GM19328 (cell line): Measurements from ENCODE around the gene TRIP11.
"Not testable (repeated sequence)": the region's sequence is repeated elsewhere in the genome, so short reads cannot be mapped to it uniquely, and the experiment has no call there.

ENCODE experiments used
- ATAC-seq: cut with Tn5 transposase; IDR thresholded peaks from one replicate; pipeline ENCODE4 v1.9.1; 2021; ENCODE audit warnings: mild to moderate bottlenecking, moderate library complexity; ENCODE audit not compliant: unreplicated experiment

TRIP11 gene

DNA sequence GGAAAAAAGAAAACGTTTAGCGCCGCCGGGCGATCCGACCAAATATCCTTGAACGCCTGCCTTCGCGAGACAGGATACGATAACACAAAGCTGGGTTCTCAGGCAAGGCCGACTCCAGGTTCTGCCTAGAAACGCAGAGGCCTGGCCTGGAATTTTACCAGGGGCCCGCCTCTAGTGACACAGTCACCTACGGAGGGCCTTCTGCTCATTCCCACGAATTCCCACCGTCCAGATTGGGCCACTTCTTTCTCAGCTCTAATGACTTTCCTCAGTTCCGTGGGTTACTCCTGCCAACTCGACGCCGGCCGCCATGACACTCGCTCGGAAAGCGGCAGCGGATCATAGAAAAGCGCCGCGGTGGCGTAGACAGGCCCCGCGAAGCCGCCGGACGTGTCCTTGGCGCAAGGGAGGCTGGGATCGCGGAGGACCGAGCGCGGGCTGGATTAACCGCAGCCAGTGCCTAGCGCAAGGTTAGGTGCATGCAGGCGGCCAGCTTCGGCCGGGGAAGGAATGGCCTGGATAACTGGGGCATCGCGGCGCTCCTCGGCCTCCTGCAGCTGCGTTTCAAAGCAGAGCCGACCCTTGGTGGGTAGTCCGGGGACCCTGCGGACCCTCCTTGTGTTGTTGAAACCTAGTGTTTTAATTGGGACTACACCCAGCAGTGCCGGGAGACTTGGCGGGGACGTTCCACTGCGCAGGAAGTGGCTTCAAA lies at the start of gene TRIP11:
TRIP11 (minus strand) TSS at position 341 of the 712 bp plus-strand sequence. CDS start 374 bp downstream, outside the sequence.
- ATAC-seq: peak; percentile 95

DNA sequence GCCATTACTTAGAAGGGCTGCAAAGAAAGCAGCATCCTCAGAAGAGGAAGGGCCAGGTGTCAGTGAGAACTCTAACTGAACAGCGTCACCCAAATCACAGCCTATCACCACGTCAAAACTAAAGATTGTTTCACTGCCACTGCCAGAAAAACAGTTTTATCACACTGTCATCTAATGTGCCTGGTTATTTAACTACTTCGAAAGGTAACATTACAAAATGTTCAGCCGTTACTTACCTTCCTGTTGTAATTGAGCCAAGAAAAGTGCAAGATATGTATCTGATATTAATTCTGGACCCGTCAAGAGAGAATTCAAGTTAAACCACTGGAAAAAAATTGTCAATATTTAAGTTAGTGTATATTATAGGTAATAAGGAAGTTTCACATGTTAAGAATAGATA lies 48.6 kb upstream of the TRIP11 start:
- ATAC-seq: no peak

DNA sequence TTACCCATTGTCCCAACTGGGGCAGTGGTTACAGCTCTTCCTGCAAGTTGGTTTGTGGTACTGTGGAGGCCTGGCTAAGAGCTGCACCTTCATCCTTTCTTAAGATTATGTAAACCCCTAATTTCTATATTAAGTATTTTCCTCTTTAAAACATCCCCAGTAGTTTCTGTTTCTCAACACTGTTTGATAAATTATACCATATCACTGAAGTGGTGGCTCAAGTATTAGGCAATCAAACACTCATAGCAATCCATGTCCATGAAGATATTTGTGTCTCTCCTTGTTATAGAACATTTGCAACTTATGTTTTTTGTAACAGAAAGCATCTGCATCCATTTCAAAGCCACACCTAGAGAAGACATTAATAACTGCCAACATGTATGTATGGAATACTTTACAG lies 34.7 kb upstream of the TRIP11 start:
- no peak for ATAC-seq

DNA sequence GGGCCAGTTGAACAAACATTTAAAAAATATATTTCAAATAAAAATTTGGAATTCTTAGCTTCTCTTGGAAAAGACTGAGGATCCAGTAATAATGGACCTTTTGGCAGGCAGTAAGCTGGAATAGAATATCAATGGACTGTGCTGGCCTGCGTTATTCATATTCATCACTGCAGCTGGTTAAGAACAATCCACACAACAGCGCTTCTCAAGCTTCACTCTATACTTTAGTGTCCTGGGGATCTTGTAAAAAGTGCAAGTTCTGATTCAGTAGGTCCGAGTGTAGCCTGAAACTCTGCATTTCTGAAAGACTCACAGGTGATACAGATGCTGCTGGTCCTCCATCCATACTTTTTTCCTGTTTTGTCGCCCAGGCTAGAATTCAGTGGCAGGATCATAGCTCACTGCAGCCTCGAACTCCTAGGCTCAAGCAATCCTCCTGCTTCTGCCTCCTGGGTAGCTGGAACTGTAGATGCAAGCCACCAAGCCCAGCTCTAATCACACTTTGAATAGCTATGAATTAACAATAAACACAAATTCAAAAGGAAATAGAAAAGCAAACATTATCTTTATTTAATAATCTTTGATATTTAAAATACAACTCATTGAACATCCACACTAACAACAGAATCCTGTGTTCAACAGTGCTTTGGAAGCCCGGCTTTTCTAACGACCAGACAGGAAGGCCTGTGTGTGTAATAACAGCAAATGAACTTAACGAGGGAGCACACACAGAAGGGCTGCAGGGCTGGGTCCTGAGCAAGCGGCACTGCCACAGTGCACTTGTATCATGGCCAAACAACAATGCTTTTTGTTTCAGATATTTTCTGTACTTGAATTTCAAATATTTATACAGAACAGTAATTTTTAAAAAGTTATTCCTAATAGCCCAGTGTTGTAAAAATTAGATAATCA lies 18.4 kb upstream of the TRIP11 start:
- ATAC-seq: no peak

DNA sequence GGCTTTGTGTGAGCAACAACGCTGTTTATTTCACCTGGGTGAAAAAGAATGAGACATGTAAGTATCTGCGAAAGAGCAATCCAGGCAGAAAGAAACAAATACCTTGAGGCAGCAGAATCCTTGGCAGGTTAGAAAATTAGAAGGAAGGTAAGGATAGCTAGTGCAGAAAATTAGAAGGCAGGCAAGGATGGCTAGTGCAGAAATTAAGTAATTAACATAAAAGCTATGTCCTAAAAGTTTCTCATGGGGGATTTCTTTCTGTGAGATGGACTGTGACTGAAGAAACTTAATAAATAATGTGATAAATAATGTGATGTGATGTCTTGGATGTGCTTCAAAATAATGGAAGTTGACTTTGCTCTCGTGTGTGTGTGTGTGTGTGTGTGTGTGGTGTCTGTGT lies 9.9 kb upstream of the TRIP11 start:
- ATAC-seq: no peak

DNA sequence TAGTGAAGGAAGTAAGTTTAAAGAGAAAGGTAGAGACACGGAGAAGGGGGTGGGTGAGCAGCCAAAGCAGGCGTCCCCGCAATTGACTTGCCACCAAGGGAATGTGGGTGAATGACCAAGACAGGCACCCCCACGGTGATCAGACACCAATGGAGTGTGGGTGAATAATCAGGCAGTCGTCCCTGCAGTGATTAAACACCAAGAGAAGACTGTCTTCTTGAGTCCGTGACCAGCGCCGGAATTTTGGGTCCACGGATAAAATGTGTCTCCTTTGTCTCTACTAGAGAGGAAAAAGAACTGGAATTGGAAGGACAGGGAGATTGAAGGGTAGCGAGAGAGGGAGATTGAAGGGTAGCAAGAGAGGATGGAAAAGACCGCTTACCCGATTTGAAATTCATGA lies 9.4 kb upstream of the TRIP11 start:
- not testable (repeated sequence) for ATAC-seq

DNA sequence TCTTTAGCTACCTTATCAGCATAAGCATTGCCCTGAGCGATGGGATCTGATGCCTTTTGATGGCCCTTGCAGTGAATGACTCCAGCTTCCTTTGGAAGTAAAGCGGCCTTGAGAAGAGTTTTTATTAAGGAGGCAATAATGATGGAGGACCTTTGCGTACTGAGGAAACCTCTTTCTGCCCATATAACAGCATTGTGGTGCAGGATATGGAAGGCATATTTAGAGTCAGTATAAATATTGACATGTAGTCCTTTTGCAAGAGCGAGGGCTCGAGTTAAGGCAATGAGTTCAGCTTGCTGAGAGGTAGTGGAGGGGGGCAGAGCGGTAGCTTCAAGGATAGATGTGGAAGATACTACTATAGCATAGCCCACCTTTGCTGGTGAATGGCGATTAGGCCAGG lies 6.0 kb upstream of the TRIP11 start:
- ATAC-seq: not testable (repeated sequence)

DNA sequence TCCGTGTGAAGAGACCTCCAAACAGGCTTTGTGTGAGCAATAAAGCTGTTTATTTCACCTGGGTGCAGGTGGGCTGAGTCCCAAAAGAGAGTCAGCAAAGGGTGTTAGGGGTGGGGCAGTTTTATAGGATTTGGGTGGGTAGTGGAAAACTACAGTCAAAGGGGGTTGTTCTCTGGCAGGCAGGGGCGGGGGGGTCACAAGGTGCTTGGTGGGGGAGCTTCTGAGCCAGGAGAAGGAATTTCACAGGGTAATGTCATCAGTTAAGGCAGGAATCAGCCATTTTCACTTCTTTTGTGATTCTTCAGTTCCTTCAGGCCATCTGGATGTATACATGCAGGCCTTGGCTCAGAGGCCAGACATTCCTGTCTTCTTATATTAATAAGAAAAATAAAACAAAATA lies 1.9 kb upstream of the TRIP11 start:
- not testable (repeated sequence) for ATAC-seq

DNA sequence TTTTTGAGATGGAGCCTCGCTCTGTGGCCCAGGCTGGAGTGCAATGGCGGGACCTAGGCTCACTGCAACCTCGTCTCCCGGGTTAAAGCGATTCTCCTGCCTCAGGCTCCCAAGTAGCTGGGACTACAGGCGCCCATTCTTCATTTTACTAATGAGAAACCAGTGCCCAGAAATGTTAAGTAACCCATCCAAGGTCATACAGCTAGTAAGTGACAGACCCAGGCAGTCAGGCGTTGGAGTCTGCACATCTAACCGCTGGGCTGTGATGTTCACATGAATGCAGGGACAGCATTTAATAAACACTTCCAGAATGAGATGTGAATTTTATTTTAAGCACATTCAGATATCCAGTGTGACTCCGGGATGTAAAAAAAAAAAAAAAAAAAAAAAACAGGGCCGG lies 1.3 kb upstream of the TRIP11 start:
- ATAC-seq: no peak

DNA sequence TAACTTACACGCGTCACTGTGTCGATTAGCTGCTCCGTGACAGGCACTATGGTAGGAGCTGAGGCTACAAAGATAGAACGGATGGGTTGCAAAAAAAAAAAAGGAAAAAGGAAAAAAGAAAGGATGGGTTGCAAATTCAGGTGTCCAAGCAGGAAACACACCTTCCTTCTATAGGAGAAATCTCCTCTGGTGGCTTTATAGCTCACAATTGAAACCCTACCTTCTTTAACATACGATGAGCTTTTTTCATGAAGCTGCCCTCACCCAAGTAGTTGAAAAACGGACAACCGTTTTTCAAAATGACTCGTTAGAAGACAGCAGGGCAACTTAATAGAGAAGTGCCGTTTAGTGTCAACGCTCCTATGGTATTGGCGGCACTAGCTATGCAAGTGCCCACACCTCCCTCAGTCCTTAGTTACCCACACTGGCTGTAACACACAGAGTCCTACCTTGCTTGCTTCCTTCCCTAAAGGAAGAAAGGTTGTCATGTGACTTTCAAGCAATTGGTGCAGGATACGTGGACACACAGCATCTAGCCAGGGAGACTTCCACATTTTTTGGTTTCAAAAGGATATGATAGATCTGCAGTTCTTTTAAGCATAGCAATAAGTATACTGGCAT lies 682 bp upstream of the TRIP11 start:
- ATAC-seq: no peak

DNA sequence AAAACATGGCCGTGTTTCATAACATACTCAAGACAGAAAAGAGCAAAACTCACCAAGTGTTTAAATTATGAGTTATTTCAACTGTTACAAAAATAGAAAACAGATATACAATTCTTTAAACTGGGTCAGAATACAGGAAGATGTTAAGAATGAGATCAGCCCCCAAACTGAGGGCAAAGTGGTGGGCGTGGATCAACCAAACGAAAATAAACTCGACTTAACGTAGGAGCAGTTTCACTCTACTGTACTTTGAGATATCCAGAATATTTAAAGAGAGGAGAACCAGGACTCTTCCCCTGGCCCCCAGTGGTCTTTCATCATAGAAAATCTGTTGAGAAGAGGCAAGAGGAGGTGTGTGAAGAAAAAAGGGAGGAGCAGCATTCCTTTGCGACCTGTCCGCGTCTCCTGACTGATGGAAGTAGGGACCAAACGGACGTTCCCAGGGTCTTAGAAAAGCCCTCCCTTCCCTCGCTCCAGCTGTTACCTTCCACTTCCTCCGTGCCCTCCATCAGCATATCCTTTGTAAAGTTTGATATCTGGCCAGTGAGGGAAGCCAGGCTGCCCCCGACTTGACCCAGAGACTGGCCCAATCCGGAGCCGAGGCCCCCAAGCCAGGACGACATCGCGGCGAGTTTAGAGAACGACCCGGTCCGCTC lies 668 bp downstream of the TRIP11 start:
- ATAC-seq: no peak

DNA sequence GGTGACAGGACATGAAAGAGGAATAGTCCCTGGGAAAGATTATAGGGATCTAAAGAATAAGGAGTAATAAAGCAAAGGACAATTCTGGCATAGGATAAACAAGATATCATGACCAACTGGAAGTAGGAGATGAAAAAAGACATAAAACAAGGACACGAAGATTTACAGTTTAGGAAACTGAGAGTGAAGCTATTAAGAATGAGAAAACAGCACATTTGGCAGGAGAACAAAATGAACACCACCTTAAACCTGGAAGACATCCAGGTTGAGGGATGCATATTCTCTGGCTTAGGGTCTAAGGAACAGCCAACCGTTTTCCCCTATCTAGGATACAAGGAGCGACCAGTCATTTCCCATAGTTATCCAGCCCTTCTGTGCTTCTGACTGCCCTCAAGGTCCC lies 1.9 kb downstream of the TRIP11 start:
- no peak for ATAC-seq

DNA sequence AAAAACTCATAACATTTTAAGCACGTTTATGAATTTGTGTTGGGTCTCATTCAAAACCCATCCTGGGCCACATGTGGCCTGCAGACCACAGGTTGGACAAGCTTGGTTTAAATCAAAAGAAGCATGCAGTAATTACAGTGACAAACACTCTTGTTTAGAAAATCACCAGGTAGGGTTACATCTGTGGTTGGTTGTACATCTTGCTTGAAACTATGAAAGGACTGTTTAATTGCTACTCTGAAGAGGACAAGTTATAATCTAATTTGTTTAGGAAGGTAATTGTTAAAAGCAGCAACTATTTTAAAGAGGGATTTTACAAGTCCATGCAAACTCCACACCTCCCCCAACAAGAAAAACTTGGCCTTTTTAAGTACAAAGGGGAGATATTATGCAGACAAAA lies 4.0 kb downstream of the TRIP11 start:
- no peak for ATAC-seq

DNA sequence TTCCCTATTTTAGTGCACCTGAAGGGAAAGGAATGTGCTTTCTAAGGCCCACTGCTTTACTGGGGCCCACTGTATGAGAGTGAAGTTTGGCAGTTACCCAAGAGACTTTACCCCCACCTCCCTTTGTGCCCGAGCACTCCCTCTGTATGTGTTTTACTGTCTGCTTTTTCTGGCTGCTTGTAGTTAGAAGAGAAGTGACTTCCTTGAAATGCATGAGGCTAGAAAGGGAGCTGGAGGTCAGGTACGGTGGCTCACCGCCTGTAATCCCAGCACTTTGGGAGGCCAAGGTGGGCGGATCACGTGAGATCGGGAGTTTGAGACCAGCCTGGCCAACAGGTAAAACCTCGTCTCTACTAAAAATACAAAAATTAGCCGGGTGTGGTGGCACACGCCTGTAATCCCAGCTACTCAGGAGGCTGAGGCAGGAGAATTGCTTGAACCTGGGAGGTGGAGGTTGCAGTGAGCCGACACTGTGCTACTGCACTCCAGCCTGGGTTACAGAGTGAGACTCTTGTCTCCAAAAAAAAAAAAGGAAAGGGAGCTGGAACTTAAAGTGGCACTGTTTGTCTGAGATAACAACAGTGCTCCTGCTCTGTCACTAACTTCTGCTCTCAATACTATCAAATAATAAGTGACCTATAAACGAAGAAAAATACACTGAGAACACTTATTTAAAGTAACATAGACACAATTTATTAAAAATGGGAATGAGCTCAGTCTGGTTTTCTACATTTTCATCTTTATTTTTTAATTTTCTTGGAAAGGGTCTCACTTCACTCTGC lies 5.8 kb downstream of the TRIP11 start:
- ATAC-seq: no peak

DNA sequence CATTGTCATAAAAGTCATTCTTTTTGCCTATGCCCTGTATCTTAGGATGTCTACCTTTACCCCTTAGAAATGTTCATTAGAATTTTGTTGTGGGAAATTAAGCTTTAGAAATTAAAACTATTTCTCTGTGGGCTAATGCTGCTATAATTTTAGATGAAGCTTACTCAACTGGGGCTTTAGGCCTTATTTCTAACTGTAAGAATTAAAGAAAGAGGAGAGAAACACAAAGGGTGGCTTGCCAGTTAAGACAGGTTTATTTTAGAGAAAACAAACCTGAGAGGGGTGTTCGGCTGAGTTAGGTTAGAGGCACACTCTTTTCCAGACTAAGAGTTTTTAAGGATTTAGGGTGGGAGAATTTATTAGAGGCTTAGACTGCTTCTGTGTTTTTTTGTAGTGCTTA lies 6.4 kb downstream of the TRIP11 start:
- no peak for ATAC-seq

DNA sequence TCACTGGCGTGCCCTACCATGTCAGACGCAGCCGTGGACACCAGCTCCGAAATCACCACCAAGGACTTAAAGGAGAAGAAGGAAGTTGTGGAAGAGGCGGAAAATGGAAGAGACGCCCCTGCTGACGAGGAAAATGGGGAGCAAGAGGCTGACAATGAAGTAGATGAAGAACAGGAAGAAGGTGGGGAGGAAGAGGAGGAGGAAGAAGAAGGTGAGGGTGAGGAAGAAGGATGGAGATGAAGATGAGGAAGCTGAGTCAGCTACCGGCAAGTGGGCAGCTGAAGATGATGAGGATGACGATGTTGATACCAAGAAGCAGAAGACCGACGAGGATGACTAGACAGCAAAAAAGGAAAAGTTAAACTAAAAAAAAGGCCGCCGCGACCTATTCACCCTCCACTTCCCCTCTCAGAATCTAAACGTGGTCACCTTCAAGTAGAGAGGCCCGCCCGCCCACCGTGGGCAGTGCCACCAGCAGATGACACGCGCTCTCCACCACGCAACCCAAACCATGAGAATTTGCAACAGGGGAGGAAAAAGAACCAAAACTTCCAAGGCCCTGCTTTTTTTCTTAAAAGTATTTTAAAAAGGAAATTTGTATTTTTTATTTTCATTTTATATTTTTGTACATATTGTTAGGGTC lies 13.2 kb downstream of the TRIP11 start:
- ATAC-seq: no peak

DNA sequence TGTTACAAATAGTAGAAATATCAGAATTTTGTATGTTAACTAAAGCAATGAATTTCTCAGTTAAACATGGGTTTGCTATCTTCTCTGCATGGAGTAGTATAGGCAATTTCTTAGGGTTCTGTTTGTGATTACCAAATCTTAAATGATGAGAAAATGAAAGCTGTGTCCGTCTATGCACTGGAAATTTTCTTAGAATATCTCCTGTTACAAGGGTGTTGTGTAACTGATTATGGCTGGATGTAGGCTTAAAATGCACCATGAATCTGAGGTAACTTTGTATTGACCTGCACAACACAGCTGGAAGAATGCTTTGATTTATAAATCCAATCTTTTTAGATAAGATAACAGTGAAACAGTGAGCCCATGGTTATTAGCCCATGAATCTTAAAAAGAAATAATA lies 17.8 kb downstream of the TRIP11 start:
- ATAC-seq: no peak

DNA sequence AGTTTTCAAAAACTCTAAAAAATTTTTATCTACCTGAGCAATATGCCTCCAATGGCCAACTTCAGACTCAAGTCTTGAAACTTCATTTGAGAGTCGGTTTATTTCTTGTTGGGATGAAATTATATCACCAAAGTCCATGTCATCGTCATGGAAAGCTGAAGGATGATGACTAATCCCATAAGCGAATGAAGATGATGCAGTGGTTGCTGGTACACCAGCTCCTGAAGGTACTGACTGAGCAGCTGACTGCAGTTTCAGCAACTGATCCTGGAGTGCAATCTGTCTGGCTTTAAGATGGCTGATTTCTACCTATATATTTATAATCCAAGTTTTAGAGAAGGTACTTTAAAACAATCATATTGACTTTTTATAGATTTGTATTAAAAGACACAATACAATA lies 18.3 kb downstream of the TRIP11 start:
- no peak for ATAC-seq

DNA sequence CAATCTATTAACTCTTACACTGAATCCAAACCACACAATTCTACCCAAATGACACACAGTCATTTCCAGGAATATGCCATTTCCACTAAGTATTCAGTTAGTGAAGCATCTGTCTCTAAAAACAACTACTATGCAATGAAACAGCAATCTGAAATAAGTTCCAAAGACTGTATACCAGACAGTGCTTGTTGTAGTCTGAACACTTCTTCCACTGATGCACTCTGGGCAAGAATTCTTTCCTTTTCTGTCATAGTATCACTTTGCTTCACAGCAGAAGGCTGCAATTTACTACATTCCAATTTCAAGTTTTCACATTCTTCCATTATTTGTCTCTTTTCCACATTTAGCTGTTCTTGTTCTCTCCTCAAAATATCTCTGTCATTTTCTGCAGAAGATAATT lies 25.8 kb downstream of the TRIP11 start:
- no peak for ATAC-seq
